ENCODE data around the gene PON3.

The PON3 gene

DNA sequence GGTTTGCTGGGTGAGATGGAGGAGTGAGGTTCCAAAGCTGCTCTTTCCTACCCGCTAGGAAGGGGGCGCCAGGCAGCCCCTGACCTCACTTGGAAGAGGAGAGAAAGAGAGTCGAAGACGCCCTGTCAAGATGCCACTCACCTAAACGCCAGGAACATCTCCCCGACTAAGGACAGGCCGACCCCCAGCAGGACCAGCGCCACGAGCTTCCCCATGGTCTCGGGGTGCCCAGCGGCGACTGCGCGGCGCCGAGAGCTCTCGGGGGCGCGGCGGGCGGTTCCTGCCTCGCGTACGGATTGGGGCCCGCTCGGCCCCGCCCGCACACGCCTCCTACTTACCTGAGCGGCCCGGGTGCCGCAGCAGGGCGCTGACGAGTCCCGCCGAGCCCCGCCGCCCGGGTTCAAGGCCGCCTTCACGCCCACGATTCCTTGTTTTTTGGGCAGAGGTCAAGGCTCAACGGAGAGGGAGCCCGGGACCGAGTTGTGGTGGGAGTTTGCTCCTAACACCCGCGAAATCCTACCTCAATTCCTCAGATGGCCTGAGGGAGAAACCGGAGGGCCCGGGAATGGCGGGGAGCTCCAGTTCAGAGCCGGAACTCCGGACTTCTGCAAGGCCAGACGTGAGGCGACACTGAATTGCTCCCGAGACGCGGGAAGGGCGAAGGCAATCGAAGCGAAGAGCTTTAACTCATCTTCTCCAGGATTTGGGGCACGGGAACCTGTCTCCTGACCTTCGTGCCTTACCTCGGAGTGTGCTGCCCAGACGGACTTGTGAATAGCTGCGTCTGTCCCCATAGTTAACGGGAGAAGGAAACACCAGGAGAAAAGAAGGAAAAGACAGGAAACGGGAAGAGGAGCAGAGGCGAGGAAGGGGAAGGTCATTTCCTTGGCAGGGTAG is at the start of gene PON3:
TSS of gene PON3 (minus strand) at position 240 of the 897 bp plus-strand sequence. CDS start at position 215, 25 bp downstream.
- no peak for DNase-seq (ENCODE audit: low read depth, low spot score)

DNA sequence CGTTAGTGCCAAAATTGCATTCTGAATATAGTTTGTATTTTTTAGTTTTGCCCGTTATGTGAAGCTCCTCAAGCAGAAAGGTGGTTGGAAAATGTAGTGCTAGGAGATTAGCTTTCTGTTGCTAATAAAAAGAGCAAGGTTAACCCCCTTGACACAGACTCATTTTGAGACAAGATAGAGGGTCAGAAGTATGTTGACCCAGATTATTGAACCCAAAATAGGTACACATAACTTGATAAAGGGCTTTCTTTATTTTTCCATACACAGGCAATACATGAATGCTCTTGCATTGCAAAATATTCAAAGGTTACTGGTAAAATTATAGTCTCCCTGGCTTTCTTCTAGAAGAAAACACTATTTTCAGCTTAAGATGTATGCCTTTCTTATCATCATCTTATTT is 48.6 kb upstream of the PON3 start:
- DNase-seq (ENCODE audit: low read depth, low spot score) = no peak

DNA sequence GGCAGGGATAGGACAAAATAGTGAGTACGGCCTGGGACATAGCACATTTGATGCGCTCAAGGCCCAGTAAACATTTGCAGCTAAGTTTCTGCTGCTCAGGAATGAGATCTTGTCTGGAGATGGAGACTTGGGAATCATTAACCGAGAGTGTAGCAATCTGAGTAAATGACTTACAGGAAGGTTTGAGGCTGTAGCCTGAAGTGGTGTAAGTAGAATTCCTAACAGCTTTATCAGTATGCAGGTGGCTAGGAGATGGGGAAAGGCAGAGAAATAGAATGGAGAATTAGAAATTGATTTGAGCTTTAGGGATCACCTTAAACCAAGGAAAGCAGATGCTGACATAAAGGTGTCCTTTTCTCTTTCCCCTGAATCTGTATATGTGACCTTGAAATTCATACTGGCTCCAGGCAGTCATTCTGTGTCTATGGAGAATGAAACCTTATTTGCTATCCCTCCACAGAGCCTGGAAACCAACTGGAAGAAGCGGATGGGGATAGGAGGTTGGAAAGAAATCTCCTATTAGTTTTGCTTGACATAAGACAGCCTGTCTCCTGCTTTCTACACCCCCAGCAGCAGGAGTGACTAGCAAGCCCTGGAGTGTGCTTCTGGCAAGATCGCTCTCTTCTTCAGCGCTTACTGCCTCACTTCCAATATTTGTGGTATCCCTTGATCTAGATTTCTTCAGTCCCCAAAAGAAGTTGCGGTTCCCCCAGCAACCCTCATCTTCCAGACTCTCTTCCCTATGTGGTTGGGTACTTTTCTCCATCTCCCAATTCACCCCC is 45.1 kb upstream of the PON3 start:
- DNase-seq (ENCODE audit: low read depth, low spot score) = no peak

DNA sequence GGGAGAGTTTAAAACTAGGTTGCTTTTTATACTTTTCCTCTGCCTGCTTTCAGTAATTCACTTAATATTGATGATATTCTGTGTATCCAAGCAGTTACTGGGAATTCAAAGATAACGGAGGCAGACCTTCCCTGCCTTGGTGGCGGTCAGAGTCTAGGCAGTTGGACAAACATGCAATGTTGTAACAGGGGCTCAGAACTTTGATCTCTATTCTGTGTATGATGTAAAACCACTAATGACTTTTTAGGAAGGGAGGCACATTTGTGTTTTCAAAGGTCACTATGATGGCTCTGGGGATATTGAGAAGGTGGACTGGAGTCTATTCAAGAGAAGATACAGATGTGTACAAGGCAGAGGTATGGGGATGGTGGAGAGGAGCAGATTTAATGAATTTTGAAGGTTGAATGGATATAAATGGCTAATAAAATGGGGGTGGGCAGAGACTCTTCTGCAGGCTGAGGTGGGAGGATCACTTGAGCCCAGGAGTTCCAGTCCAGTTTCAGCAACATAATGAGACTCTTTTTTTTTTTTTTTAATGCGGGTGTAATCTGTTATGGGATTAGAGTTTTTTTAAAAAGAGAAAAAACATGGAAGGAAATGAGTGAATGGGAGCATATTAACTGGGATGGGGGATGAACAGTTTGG is 44.3 kb upstream of the PON3 start:
- no peak for DNase-seq (ENCODE audit: low read depth, low spot score)

DNA sequence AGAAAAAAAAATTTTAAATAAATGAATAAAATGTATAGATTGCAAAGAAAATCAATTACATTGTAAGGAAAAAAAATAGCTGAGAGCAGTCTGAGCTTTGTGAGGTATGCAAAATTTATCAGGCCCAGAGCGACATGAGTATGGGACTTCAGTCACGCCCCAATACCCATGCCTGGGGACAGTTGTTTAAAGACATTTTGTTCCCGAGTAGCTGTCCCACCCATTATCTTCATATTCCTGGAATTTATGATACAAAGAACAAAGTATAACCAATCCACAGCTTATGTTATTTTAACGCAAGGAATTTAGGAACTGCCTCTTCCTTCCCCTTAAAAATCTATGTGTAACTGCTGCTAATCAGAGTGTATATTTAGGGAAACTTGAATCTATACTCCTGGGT is 40.2 kb upstream of the PON3 start:
- DNase-seq (ENCODE audit: low read depth, low spot score) = no peak

DNA sequence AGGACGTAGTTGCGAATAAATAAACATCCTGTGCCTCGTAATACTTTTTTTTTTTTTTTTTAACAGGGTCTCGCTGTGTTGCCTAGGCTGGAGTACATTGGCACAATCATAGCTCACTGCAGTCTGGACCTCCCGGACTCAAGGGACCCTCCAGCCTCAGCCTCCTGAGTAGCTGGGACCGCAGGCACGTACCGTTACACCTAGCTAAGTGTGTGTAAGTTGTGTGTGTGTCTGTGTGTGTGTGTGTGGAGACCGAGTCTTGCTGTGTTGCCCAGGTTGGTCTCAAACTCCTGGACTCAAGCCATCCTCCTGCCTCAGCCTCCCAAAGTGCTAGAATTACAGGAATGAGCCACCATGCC is 39.2 kb upstream of the PON3 start:
- no peak for DNase-seq (ENCODE audit: low read depth, low spot score)

DNA sequence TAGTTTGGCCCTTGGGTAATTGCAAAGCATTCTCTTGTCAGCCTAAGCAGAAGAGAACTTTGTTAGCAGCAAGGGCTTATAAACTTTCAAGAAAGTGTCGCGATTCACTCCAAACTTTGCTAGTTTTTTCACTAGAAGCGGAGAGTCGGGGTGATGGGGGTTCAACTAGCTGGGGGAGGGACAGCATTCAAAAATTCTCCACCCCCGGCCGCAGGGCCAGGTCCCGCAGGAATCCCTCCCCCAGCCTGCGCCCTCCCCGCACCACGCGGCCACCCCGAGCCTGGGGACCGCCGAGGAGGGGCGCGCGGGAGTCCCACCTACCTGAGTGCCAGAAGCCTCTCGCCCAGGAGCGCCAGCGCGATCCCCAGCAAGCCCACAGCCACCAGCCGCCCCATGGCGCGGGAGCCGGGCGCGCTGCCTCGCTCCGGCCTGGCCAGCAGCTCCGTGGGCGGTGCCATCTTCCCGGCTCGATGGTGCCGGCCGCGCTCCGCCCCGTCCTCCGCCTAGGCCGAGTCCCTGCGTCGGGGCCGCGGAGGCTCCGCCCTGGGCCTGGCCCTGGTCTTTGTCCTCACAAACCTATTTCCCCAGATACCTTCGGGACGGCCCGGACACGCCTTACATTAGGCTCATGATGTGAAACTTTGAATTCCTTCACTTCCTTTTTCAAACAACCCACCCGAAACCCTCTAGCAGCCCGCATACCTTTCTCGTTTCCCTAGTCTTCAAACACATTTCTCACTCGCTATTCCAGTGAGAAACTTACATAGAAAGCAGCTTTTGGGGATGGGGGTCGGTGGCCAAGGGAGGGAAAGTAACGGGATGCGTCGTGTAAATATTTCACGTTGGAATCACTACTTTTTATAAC is 38.6 kb upstream of the PON3 start, which contains the start of gene PON2:
TSS of gene PON2 (minus strand) at position 472 of the 865 bp plus-strand sequence. CDS start at position 395, 77 bp downstream.
- peak; percentile 71 for DNase-seq (ENCODE audit: low read depth, low spot score)

DNA sequence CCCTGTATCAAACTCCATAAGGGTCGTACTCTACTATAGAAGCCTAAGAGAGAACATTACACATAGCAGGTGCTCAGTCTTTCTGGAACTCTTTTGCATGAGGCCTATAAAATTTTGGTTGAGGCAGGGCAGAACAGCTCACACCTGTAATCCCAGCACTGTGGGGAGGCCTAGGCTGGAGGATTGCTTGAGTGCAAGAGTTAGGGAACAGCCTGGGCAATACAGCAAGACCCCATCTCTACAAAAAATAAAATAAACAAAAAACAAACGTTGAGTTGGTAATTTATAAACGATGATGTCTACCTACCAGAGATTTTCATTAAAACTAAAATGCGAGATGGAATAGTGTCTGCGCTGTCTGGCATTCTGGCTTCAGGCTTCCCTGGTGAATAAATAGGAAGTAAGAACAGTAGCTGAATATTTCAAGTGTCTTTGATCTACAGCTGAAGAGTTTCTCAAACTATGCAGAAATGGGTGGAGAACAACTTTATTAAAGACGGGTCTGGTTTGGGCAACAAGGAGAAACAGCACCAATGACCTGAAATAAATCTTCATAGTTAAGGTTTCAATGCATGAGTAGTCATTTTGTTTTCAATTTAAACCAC is 37.9 kb upstream of the PON3 start:
- no peak for DNase-seq (ENCODE audit: low read depth, low spot score)

DNA sequence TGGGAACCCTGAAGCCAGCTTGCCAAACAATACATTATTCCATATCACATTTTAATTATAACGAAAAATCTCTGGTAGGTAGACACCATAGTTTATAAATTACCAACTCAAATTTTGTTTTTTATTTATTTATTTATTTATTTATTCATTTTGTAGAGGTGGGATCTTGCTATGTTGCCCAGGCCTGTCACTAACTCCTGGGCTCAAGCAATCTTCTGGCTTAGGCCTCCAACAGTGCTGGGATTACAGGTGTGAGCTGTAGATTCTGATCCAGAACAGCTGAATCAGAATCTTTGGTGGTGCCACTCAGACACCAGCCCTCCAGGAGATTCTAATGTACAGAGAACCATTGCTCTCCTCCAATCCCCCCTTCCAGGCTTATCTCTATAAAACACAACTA is 37.0 kb upstream of the PON3 start:
- no peak for DNase-seq (ENCODE audit: low read depth, low spot score)

DNA sequence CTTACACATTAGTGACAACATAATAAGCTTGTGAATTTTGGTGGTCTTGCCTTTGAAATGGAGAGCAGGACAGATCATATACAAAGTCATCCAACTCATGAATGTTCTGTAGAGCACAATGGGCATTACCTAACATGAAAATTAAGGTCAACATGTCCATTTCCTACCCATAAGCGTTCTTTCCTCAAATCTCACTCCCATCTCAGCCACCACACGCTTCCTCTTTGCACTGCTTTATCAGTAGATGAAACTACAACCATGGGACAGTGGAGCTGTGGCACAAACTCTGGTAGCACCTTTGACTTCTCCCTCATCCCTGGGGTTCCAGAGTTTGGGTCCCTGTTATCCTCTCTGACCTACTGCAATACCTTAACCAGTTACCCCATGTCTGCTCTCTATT is 36.4 kb upstream of the PON3 start:
- no peak for DNase-seq (ENCODE audit: low read depth, low spot score)

DNA sequence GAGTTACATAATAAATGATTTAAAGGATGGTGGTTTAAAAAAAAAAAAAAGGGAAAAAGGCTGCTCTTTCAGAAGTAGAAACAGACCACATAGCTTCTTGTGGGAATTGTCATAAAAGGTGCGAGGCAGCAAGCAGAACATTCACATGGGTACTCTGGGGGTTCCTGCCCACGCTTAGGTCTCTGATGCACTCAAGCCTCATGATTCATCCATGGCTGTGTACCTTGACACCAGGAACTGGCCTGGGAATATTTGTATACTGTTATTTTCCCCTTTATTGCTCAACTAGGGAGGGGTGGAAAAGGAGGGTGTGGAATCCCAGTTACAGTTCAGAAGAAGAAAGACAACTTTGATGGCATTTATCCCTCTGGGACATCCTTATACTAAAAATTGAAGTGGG is 34.7 kb upstream of the PON3 start:
- no peak for DNase-seq (ENCODE audit: low read depth, low spot score)

DNA sequence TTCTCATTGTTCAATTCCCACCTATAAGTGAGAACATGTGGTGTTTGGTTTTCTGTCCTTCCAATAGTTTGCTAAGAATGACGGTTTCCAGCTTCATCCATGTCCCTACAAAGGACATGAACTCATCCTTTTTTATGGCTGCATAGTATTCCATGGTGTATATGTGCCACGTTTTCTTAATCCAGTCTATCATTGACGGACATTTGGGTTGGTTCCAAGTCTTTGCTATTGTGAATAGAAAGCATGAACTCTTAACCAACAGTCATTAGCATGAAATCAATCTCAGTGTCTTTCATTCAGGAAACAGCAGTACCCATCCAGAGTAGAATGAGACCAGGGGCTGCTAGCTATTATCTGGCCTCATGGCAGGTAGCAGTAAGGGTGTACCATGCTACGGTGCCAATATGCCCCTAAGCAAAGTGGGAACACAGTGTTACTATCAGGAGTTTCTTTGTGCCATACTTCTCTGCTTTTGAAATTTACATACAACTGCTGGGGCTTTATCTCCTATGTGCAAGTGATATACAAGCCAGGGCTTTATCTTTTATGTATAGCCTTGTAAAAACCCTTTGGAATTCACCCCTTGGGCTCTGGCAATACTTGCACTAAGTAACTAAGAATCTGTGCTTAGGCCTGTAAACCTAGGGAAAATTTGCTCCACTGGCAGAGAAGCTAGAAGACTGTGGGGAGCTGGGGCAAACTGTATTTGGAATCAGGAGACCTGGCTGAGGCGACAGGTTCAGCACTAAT is 33.2 kb upstream of the PON3 start:
- no peak for DNase-seq (ENCODE audit: low read depth, low spot score)

DNA sequence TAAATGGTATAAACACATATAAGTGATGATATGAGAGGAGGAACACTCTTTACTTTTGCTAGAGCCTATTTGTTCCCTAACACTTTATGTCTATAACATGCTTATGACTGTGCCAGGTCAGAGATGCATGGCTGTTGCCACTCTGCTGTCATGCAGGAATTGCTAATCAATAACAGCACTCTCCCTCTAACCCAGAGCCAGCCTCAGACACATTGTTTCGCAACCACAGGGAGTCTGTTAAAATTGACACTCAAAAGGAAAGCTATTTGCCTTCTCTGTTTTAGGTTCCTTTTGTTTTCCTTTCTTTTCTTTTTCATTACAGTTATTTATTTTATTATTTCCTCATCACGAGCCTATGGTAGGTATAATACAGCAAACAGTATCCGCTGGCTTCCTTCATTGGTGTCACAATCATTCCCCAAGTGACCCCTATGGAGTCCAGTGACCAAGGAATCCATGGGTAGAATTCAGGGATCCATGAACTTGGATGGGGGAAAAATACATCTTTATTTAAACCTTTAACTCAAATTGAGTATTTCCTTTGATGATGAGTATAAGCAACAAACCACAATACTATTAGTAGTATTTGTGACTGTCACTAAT is 31.8 kb upstream of the PON3 start:
- DNase-seq (ENCODE audit: low read depth, low spot score) = no peak

DNA sequence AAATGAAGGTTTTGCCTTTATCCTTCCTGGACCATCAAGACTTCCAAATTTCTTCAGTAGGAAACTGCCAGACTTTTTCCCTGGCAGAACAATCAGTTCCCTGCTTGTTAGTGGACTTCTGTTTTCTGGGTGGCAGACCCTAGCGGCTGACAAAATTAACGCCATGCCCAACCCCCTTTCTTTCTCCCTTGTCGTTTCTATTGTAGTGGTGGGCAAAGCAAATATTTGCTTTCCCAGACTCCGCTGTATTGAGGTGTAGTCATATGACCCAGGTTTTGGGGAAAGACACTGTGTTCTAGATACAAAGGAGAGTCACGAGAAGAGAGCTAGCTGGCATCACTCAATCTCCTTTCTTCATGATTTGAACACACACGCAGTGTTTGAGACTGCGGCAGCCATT is 31.0 kb upstream of the PON3 start:
- no peak for DNase-seq (ENCODE audit: low read depth, low spot score)

DNA sequence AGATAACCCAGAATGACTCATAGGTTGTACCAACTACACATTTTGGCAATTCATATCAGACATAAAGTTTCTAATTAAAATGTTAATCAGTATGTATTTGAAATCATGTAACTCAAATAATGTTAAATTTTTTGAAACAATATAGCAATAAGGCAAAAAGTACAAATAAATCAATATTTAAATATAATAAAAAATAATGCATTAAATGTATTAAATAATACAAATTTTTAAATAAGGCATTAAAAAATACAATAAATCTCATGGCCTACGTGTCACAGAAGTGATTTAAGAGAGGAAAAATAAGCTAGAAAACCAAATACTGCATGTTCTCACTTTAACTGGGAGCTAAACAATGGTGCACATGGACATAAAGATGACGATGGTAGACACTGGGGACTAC is 29.5 kb upstream of the PON3 start:
- no peak for DNase-seq (ENCODE audit: low read depth, low spot score)

DNA sequence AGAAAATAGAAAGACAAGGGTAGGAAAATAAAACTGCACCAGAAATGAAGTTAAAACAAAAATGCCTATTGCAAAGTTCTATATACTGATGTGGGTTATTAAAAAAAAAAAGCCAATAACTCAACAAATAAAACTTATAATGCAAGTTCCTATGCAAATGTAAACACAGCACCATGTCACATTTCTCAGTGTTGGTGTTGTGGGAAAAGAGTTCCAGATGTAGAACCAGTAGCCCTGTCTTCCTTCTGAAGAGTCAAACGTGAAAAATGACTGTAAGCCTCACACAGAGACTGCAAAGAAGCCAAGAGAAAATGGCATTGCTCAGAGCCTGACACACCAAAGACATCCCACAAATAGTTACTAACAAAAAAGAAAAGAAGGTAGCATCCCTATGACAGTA is 28.5 kb upstream of the PON3 start:
- DNase-seq (ENCODE audit: low read depth, low spot score) = no peak

DNA sequence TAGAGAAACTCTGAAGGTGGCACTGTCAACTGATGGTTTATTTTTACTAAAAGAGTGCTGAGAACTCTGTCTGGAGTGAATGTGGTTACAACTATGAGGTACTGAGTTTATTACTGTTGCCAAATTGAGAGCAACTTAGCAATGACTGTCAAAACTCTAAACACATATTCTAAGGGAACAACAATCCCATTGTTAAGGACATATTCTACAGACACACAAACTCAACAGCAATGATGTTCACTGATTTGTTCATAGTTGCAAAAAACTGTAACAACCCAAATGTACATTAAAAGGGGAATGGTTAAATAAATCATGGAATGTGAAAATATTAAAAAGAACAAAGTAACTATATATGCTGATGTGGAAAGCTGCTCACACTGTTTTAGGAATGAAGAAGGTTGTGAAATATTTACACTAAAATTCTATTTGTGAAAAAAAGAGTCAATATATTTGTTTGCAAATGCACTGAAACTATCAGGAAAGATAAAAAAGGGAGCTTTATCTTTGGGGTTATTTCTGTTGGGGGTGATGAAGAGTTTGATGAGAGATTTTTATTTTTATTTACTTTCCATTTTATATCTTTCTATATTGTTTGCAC is 25.8 kb upstream of the PON3 start:
- no peak for DNase-seq (ENCODE audit: low read depth, low spot score)

DNA sequence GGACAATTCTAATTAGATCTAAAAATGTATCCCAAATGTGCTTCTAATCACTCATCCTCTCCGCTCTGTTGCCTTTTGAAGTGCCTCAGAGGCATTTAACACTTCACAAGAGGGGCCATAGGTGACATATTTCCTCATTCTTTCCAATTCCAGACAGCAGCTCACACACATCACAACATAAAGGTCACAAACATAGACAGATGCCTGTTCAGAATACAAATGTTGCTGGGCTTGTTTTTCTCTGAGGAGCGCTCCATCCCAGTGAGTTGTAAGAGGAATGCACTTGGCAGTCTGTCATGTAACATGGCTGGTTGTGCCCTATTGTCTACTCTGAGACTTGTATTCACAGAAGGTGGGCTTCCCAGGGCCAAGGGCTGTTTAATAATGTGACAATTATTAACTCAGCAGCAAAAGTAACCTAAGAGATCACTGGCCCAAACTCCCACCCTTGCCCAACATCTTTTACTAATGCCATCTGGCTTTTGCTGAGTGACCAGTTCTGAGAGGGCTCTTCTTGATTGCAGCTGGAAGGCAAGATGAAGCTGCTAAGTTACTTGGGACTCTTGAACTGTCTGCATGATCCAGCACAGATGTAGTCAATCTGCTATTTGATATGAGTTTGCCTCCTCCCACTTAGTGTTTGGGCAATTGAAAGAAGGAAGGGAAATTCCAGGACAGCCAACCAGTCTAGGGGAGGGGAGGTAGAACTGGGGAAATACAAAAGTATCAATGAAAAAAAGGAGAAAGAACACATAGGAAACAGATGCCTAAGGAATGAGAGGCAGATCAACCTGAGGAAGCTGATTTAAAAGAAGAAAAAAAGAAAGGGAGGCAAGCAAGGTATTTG is 25.0 kb upstream of the PON3 start:
- no peak for DNase-seq (ENCODE audit: low read depth, low spot score)

DNA sequence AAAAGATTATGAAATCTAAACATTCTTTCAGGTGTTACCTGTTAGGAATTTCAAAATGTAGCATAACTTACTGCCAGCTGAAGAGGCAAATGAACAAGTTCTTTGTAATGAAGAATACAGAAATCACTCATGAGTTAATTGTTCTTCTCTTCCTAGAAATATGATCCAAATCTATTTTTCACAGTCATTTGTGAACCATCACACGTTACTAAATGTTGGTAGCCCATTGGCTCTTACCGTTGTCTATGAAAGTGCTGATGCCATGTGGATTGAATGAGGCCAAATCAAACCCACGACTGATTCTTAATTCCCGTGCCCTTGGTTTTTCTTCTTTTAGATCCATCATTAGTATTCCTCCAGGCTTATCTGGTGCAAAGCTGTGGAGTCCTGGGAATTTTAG is 15.9 kb upstream of the PON3 start:
- no peak for DNase-seq (ENCODE audit: low read depth, low spot score)
